ELF-1 (cell line): ENCODE data around the gene KLK5.
A peak's percentile ranks its signal among the peaks of the same experiment; 100 is the strongest.

Experiments used
- DNase-seq: peaks from one replicate; pipeline ENCODE4 v3.0.0-alpha.2; 2016; ENCODE audit warnings: low read depth, low spot score

Gene KLK5

DNA sequence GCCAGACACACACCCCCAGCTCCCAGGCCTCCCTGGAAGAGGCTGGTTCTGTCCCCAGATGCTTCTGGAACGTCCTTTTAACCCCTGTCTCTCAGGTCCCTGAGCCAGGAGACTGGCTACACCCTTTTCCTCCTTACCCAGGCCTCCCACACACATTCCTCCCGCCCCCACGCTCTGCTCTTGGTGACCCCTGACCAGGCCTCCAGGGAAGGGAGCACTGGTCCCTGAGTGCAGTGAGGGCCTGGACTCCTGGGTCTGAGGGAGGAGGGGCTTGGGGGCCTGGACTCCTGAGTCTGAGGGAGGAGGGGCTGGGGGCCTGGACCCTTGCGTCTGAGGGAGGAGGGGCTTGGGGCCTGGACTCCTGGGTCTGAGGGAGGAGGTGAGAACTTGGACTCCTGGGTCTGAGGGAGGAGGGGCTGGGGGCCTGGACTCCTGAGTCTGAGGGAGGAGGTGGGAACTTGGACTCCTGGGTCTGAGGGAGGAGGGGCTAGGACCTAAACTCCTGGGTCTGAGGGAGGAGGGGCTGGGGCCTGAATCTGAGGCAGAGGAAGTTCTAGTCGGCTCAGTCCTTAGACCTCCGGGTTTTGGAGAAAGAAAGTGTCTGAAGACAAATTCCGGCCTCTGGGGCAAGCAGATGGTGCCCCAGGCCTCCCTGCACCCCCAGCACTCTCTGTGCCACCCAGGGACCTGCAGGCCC lies 16.0 kb upstream of the KLK5 start:
- no peak for DNase-seq

GRCh38 chr19:50967929-50968715 lies 15.3 kb upstream of the KLK5 start:
- DNase-seq = peak; percentile 57

DNA sequence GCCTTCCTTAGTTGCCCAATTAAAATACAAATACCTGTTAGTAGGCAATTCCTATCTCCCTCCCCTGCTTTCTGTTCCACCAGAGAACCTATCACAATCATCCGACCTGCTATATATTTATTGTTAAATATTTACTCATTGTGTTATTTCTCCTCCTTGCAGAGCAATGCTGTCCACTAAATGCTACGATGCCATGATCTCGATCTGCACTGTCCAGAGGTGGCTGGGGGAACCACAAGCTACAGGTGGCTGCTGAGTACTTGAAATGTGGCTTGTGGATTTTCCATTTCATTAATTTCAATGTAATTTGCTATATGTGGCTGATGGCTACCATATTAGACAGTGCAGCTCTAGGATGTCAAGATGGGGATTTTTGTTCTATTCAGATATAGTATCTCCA lies 11.4 kb upstream of the KLK5 start:
- no peak for DNase-seq

- no peak for DNase-seq
These were observed 10.5 kb upstream of the KLK5 start for GRCh38 chr19:50963381-50963780.

DNA sequence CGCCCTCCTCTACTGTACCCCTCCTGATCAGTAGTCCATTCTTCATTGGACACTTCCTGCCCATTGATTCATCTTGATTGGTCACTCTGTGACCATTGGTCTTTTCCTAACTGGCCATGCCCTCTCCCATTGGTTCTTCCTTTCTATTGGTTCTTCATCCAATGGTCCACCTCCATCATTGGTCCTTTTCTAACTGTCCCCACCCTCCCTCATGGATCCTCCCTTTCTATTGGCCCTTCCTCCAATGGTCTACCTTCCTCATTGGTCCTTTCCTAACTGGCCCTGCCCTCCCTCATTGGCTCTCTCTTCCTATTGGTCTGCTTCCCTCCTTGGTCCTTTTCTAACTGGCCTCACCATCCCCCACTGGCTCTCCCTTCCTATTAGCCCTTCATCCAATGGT lies 9.4 kb upstream of the KLK5 start:
- DNase-seq = no peak

- DNase-seq = no peak
These were observed 7.1 kb upstream of the KLK5 start for GRCh38 chr19:50959731-50960500.

GRCh38 chr19:50957587-50957986 lies 4.7 kb upstream of the KLK5 start:
- no peak for DNase-seq

GRCh38 chr19:50949861-50950260 lies 3.0 kb downstream of the KLK5 start:
- DNase-seq = peak; percentile 33

DNA sequence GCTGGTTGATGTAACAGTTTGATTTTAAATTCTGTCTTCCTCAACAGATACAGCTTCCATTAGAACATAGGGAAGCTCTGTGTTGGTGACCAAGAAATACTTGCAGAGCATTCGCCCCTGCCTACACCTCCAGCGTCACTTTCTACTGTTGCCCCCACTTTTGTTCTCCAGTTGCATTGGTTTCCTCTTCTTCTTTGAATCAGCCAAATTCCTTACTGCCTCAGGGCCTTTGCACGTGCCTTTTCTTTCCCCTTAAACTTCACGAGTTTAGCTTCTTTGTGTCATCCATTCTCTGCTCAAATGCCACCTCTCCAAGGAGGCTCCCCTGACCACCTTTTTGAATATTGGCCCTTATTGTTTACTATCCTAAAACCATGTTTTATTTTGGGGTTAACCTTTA lies 5.7 kb downstream of the KLK5 start:
- no peak for DNase-seq

DNA sequence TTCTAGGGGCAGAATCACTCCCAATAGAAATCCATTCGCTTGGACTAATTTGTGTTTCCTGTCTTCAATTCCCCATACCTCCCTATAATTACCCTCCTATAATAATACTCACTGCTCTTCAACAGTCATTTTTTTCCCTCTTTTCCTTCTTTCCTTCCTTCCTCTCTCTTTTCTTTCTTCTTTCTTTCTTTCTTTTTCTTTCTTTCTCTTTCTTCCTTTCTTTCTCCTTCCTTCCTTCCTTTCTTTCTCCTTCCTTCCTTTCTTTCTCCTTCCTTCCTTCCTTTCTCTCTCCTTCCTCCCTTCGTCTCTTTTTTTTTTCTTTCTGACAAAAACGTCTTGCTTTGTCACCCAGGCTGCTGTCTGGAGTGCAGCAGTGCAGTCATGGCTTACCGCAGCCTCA lies 8.0 kb downstream of the KLK5 start:
- DNase-seq = no peak

- no peak for DNase-seq
These were observed 9.6 kb downstream of the KLK5 start for GRCh38 chr19:50943074-50943828.

- DNase-seq = no peak
These were observed 13.2 kb downstream of the KLK5 start for GRCh38 chr19:50939596-50939995.

DNA sequence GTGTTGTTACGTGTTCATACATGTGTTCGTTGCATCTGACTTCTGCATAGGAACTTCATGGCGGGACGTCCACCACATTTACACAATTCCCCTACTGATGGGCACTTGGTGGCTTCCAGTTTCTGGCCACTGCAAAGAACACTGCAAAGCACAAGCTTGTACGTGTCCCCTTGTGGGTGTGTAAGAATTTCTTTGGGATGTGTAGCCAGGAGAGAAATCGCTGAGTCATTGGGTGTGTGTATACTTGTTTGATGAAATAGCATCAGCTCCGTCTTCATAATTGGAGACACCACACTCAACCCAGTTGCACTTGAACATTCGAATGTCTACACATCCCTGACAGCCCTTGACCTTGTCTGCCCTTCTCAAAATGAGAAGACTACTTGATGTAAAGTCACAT lies 19.2 kb downstream of the KLK5 start:
- no peak for DNase-seq

DNA sequence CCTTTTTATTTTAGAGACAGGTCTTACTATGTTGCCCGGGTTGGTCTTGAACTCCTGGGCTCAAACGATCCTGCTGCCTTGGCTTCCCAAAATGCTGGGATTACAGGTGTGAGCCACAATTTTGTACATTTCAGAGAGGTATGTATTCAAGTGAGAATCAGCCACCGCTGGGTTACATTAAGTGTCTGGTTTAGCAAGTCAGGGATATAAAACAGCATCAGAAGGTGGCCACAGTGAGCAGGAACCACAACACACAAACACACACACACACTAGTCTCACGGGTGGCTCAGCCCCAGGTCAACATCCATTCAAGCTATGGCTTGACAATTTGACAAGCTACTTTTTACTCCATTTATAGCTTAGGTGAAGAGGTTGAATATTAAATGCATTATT lies 20.2 kb downstream of the KLK5 start:
- DNase-seq = no peak

DNA sequence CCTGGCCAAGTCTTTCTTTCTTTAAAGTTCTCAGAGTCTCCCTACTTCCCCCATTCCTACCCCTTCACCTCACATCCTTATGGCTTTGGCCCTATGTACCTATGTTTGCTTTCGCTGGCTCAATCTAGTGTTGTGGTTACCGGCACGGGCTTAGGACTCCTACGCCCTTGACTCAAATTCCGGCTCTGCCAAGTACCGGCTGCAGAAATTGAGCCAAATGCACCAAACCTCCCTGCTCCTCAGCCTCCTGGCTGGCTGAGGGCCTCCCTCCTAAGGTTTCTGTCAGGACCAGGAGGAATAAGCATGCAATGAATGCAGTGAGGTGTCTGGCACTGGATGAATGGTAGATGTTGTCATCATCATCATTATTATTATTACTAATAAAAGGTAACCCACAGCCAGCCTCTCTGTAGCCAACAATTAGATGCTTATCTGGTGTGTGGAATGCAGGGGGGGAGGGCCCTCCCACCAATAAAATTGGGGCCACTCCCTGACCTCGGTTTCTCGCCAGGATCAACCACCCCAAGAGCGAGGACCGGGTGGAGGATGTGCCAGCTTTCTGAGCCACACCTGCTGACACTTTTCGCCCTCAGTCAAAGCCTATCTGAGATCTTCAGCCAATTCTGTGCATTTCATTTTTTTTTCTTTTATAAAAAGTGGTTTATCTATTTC lies 20.7 kb downstream of the KLK5 start:
- no peak for DNase-seq

DNA sequence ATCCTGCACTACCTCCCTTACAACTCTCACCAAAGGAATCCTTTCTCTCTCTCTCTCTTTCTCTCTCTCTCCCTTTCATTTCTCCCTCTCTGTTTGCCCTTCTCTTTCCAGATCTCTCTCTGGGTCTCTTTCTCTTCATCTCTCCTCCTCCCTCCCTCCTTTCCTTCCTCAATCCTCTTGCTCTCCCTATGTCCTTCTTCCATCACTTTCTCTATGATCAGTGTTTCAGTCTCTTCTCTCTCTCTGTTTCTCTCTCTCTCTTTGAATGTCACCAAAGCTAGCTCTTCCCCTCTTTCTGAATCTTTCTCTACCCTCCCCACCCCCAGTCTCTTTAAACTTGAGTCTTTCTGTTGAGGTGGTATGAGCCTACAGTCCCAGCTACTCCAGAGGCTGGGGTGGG lies 21.8 kb downstream of the KLK5 start:
- no peak for DNase-seq

- DNase-seq = no peak
These were observed 24.0 kb downstream of the KLK5 start for GRCh38 chr19:50928831-50929230.

DNA sequence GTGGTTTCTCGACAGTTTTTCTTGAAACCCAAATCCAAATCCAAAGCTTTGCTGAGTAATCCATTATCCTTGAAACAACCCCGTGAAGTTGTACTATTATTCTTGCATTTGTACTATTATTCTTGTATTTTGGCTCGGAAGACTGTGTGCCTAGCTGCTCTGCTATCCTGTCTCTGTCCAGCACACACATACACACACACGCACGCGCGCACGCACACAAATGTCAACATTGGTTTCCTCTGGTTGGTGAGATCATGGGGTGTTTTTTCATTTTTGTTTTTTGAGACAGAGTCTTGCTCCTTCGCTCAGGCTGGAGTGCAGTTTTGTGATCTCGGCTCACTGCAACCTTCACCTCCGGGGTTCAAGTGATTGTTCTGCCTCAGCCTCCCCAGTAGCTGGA lies 26.7 kb downstream of the KLK5 start:
- DNase-seq = no peak

DNA sequence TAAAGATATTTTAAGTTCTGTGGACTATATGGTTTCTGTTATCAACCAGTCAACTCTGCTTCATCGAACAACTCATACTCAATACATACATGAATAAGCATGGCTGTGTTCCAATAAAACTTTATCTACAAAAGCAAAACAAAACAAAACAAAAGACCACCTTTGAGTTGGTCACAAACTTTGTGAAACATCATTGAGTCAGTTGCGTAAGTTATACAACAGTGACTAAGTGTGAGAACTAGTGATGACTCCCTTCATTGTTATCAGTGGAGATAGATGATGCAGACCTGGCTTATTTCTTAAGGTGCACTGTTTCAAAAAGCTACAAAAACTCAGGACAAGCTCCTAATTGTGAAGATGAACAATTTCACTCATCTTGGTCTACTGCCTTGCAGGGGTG lies 27.1 kb downstream of the KLK5 start:
- no peak for DNase-seq

- DNase-seq = no peak
These were observed 28.3 kb downstream of the KLK5 start for GRCh38 chr19:50924586-50924985.

GRCh38 chr19:50922317-50922853 lies 30.5 kb downstream of the KLK5 start:
- DNase-seq = peak; percentile 85
